ENCODE results near the gene ASCL5.

The ASCL5 gene

GRCh38 chr1:201131398-201131797 is 4.4 kb upstream of the ASCL5 start:
- Histone ChIP-seq H3F3A (ENCODE audit: insufficient read depth) (no peaks in the 10 kb centered on the region), H3K9me2 (replicated peaks; ENCODE audit: insufficient read depth, low read length) (no peaks in the 10 kb centered on the region), H2AFZ (ENCODE audit: low read depth, low read length, severe bottlenecking) (no peak overlapping the region), H3K36me3 (ENCODE audit: low read length) (no peaks in the 10 kb centered on the region), H3K27me3 (ENCODE audit: low read length) (no peaks in the 10 kb centered on the region), H3K79me2 (ENCODE audit: insufficient read depth, low read length) (no peaks in the 10 kb centered on the region), H3K27ac (ENCODE audit: low read depth, low read length) (no peak overlapping the region), H4K20me1 (ENCODE audit: low read depth, low read length) (no peaks in the 10 kb centered on the region), H3K4me3 (ENCODE audit: insufficient read depth, low read length, poor library complexity, severe bottlenecking) (no peak overlapping the region), H3K9me3 (ENCODE audit: insufficient read depth, low read length) (no peaks in the 10 kb centered on the region), H3K9ac (ENCODE audit: low read length) (no peak overlapping the region), H3K4me2 (ENCODE audit: low read depth, low read length, poor library complexity, severe bottlenecking) (no peak overlapping the region)
- TF ChIP-seq EZH2phosphoT487 (conservative IDR thresholded peaks at IDR 0.05; ENCODE audit: low read length) = no peak
- no peak for TF ChIP-seq CTCF (IDR thresholded peaks at IDR 0.05; ENCODE audit: insufficient read depth, low read length, poor library complexity, severe bottlenecking)

GRCh38 chr1:201128962-201129361 is 2.0 kb upstream of the ASCL5 start:
- Histone ChIP-seq H4K20me1 (ENCODE audit: low read depth, low read length) (no peaks in the 10 kb centered on the region), H3K79me2 (ENCODE audit: insufficient read depth, low read length) (no peaks in the 10 kb centered on the region), H3K36me3 (ENCODE audit: low read length) (no peaks in the 10 kb centered on the region), H3K4me3 (ENCODE audit: insufficient read depth, low read length, poor library complexity, severe bottlenecking) (no peak overlapping the region), H3K9me2 (replicated peaks; ENCODE audit: insufficient read depth, low read length) (no peaks in the 10 kb centered on the region), H3F3A (ENCODE audit: insufficient read depth) (no peaks in the 10 kb centered on the region), H3K27me3 (ENCODE audit: low read length) (no peaks in the 10 kb centered on the region), H3K4me2 (ENCODE audit: low read depth, low read length, poor library complexity, severe bottlenecking) (no peak overlapping the region), H3K9me3 (ENCODE audit: insufficient read depth, low read length) (no peaks in the 10 kb centered on the region), H3K27ac (ENCODE audit: low read depth, low read length) (no peak overlapping the region), H2AFZ (ENCODE audit: low read depth, low read length, severe bottlenecking) (no peak overlapping the region), H3K9ac (ENCODE audit: low read length) (no peak overlapping the region)
- TF ChIP-seq EZH2phosphoT487 (conservative IDR thresholded peaks at IDR 0.05; ENCODE audit: low read length) (no peak), CTCF (IDR thresholded peaks at IDR 0.05; ENCODE audit: insufficient read depth, low read length, poor library complexity, severe bottlenecking) (no peak)

GRCh38 chr1:201128476-201128875 is 1.5 kb upstream of the ASCL5 start:
- H3K79me2 ChIP-seq (ENCODE audit: insufficient read depth, low read length) = no peaks in the 10 kb centered on the region
- no peak overlapping the region for H3K4me3 ChIP-seq (ENCODE audit: insufficient read depth, low read length, poor library complexity, severe bottlenecking)
- no peak overlapping the region for H3K27ac ChIP-seq (ENCODE audit: low read depth, low read length)
- no peaks in the 10 kb centered on the region for H3K9me2 ChIP-seq (replicated peaks; ENCODE audit: insufficient read depth, low read length)
- H3K36me3 ChIP-seq (ENCODE audit: low read length) = no peaks in the 10 kb centered on the region
- H3K27me3 ChIP-seq (ENCODE audit: low read length) = no peaks in the 10 kb centered on the region
- H3K9ac ChIP-seq (ENCODE audit: low read length) = no peak overlapping the region
- no peaks in the 10 kb centered on the region for H3F3A ChIP-seq (ENCODE audit: insufficient read depth)
- no peak for TF ChIP-seq EZH2phosphoT487 (conservative IDR thresholded peaks at IDR 0.05; ENCODE audit: low read length)
- no peak for TF ChIP-seq CTCF (IDR thresholded peaks at IDR 0.05; ENCODE audit: insufficient read depth, low read length, poor library complexity, severe bottlenecking)
- no peak overlapping the region for H3K4me2 ChIP-seq (ENCODE audit: low read depth, low read length, poor library complexity, severe bottlenecking)
- no peaks in the 10 kb centered on the region for H3K9me3 ChIP-seq (ENCODE audit: insufficient read depth, low read length)
- no peak overlapping the region for H2AFZ ChIP-seq (ENCODE audit: low read depth, low read length, severe bottlenecking)
- no peaks in the 10 kb centered on the region for H4K20me1 ChIP-seq (ENCODE audit: low read depth, low read length)
